Measurements from ENCODE around the gene PARP6. TPM values are rescaled to one million over a fixed set of nuclear protein-coding genes. Genes with fewer than 3 reads are reported as not detected.

Gene PARP6
- polyA plus RNA-seq, 1 donor (not counting 4 experiments of a cell fraction or from before 2014, with no cell fraction given), result 51.0 TPM

GRCh38 chr15:72248514-72248913 lies 23.8 kb downstream of the PARP6 start:
- Histone ChIP-seq H3K79me2 (ENCODE audit: control insufficient read depth, insufficient read depth, low read length) (no peaks in the 10 kb centered on the region), H4K20me1 (ENCODE audit: control insufficient read depth, extremely low read depth, insufficient read depth, low read length) (no peaks in the 10 kb centered on the region), H3K9me1 (ENCODE audit: control insufficient read depth, extremely low read depth, insufficient read depth, low read length) (no peaks in the 10 kb centered on the region), H3K9ac (ENCODE audit: control insufficient read depth, extremely low read depth, insufficient read depth, low read length) (no peak overlapping the region), H3K4me3 (ENCODE audit: control insufficient read depth in 2 of 3, extremely low read depth in 1 of 3, insufficient read depth in 2 of 3, low read depth in 1 of 3, low read length in 3 of 3) (no peak overlapping the region), H3K4me2 (ENCODE audit: control insufficient read depth, extremely low read depth, insufficient read depth, low read depth, low read length) (no peak overlapping the region), H2AFZ (ENCODE audit: control insufficient read depth, low read length) (no peak overlapping the region), H3K36me3 (ENCODE audit: control insufficient read depth in 2 of 2, extremely low read depth in 1 of 2, insufficient read depth in 2 of 2, low read length in 2 of 2) (peaks cover 21 to 30% of the 10 kb centered on the region in 2 experiments), H3K27ac (ENCODE audit: control insufficient read depth, insufficient read depth, low read length) (no peak overlapping the region), H3K9me3 (ENCODE audit: control insufficient read depth, low read depth, low read length) (no peaks in the 10 kb centered on the region), H3K27me3 (ENCODE audit: control insufficient read depth, extremely low read depth, insufficient read depth, low read length) (no peaks in the 10 kb centered on the region), H3K4me1 (ENCODE audit: control insufficient read depth, extremely low read depth, insufficient read depth, low read length) (no peaks in the 10 kb centered on the region)
- DNase-seq (ENCODE audit: low read depth, low spot score) (no peak), FAIRE-seq (no peak)
- dilution Hi-C loops (cut with MboI; ENCODE audit: extremely low pct_ligation_motif_present, low sequenced_read_pairs), result no loop called here
- no peak for TF ChIP-seq EZH2 (IDR thresholded peaks at IDR 0.05; ENCODE audit: low read length)
- no peak for TF ChIP-seq CTCF (optimal IDR thresholded peaks at IDR 0.05 in 1 of 3, IDR thresholded peaks at IDR 0.05 in 1 of 3, conservative IDR thresholded peaks at IDR 0.05 in 1 of 3; ENCODE audit: extremely low read depth in 1 of 3, insufficient read depth in 2 of 3, low read length in 3 of 3)

GRCh38 chr15:72242775-72243370 lies 29.5 kb downstream of the PARP6 start:
- no peak overlapping the region for H3K4me2 ChIP-seq (ENCODE audit: control insufficient read depth, extremely low read depth, insufficient read depth, low read depth, low read length)
- H3K36me3 ChIP-seq (ENCODE audit: control insufficient read depth in 2 of 2, extremely low read depth in 1 of 2, insufficient read depth in 2 of 2, low read length in 2 of 2), result peaks cover 11 to 27% of the 10 kb centered on the region in 2 experiments
- no peak overlapping the region for H3K4me3 ChIP-seq (ENCODE audit: control insufficient read depth in 2 of 3, extremely low read depth in 1 of 3, insufficient read depth in 2 of 3, low read depth in 1 of 3, low read length in 3 of 3)
- no peak for TF ChIP-seq CTCF (optimal IDR thresholded peaks at IDR 0.05 in 1 of 3, IDR thresholded peaks at IDR 0.05 in 1 of 3, conservative IDR thresholded peaks at IDR 0.05 in 1 of 3; ENCODE audit: extremely low read depth in 1 of 3, insufficient read depth in 2 of 3, low read length in 3 of 3)
- no peak for TF ChIP-seq EZH2 (IDR thresholded peaks at IDR 0.05; ENCODE audit: low read length)
- DNase-seq (ENCODE audit: low read depth, low spot score), result no peak
- H4K20me1 ChIP-seq (ENCODE audit: control insufficient read depth, extremely low read depth, insufficient read depth, low read length), result no peaks in the 10 kb centered on the region
- H3K27me3 ChIP-seq (ENCODE audit: control insufficient read depth, extremely low read depth, insufficient read depth, low read length), result no peaks in the 10 kb centered on the region
- dilution Hi-C loops (cut with MboI; ENCODE audit: extremely low pct_ligation_motif_present, low sequenced_read_pairs), result no loop called here
- peaks cover 4% of the 10 kb centered on the region for H3K4me1 ChIP-seq (ENCODE audit: control insufficient read depth, extremely low read depth, insufficient read depth, low read length)
- no peaks in the 10 kb centered on the region for H3K9me1 ChIP-seq (ENCODE audit: control insufficient read depth, extremely low read depth, insufficient read depth, low read length)
- no peak overlapping the region for H2AFZ ChIP-seq (ENCODE audit: control insufficient read depth, low read length)
- H3K9ac ChIP-seq (ENCODE audit: control insufficient read depth, extremely low read depth, insufficient read depth, low read length), result no peak overlapping the region
- H3K9me3 ChIP-seq (ENCODE audit: control insufficient read depth, low read depth, low read length), result no peaks in the 10 kb centered on the region
- FAIRE-seq, result no peak
- H3K79me2 ChIP-seq (ENCODE audit: control insufficient read depth, insufficient read depth, low read length), result no peaks in the 10 kb centered on the region
- H3K27ac ChIP-seq (ENCODE audit: control insufficient read depth, insufficient read depth, low read length), result no peak overlapping the region

Measured in keratinocyte (primary cell).